PC-9 (cell line): ENCODE measurements around the gene EOGT. TPM values are rescaled to one million over a fixed set of nuclear protein-coding genes. Genes with fewer than 3 reads are reported as not detected.

Experiments used
- BruUV-seq: library from RNA; stranded (reverse); fragments of 400-500 nt; replicated peaks from 2 replicates; lab custom pipeline; 2021; lab: Mats Ljungman, UMichigan
- CTCF ChIA-PET: fragments of 300-600 bp; sonication (Branson Sonifier 250); formaldehyde crosslinking; loops from one replicate; lab custom pipeline; 2022; ENCODE audit warnings: antibody characterized with exemption; lab: Charles Lee
- POLR2A ChIA-PET: fragments of 300-600 bp; sonication (Branson Sonifier 250); formaldehyde crosslinking; loops from one replicate; lab custom pipeline; 2022; ENCODE audit warnings: antibody characterized with exemption; ENCODE audit not compliant: unreplicated experiment; lab: Charles Lee
- DNase-seq, 2 experiments: peaks; one replicate each; pipeline versions ENCODE4 v3.0.0 to v3.0.0-alpha.2; 2015 to 2022; ENCODE audit warnings: mixed read lengths in 1 of 2
- H2AFZ ChIP-seq: fragments of 200-600 bp; sonication (generic); 2 replicates; pipeline ENCODE4 v1.8.1; 2017; ENCODE audit warnings: antibody characterized with exemption
- H3F3A ChIP-seq: fragments of 200-600 bp; sonication (generic); 2 replicates; pipeline ENCODE4 v1.8.1; 2017; ENCODE audit warnings: antibody characterized with exemption, mild to moderate bottlenecking, low read depth; ENCODE audit not compliant: insufficient read depth
- H3K27ac ChIP-seq: fragments of 200-600 bp; sonication (generic); 2 replicates; pipeline ENCODE4 v1.6.1; 2016; ENCODE audit warnings: mixed run types
- H3K27me3 ChIP-seq: fragments of 200-600 bp; sonication (generic); 2 replicates; pipeline ENCODE4 v1.6.1; 2016; ENCODE audit warnings: low read depth, mixed run types; ENCODE audit not compliant: insufficient read depth
- H3K36me3 ChIP-seq: fragments of 200-600 bp; sonication (generic); 2 replicates; pipeline ENCODE4 v1.6.1; 2016; ENCODE audit warnings: low read depth, mixed run types
- H3K4me1 ChIP-seq: fragments of 200-600 bp; sonication (generic); replicated peaks from 2 replicates; pipeline ENCODE4 v1.6.1; 2016; ENCODE audit warnings: mixed run types; ENCODE audit not compliant: insufficient read depth
- H3K4me2 ChIP-seq: fragments of 200-600 bp; sonication (generic); 2 replicates; pipeline ENCODE4 v1.6.1; 2017; ENCODE audit warnings: mixed run types
- H3K4me3 ChIP-seq: fragments of 200-600 bp; sonication (generic); 2 replicates; pipeline ENCODE4 v1.6.1; 2016; ENCODE audit warnings: mixed run types
- H3K79me2 ChIP-seq: fragments of 200-600 bp; sonication (generic); 2 replicates; pipeline ENCODE4 v1.6.1; 2017; ENCODE audit warnings: low read depth, mixed run types
- H3K9me2 ChIP-seq: fragments of 200-600 bp; sonication (generic); 2 replicates; pipeline ENCODE4 v1.8.1; 2017; ENCODE audit warnings: mild to moderate bottlenecking; ENCODE audit not compliant: insufficient read depth
- H3K9me3 ChIP-seq: fragments of 200-600 bp; sonication (generic); 2 replicates; pipeline ENCODE4 v1.8.1; 2016; ENCODE audit warnings: low read depth; ENCODE audit not compliant: insufficient read depth
- H4K20me1 ChIP-seq: fragments of 200-600 bp; sonication (generic); 2 replicates; pipeline ENCODE4 v1.8.1; 2017; ENCODE audit not compliant: insufficient read depth
- EZH2 ChIP-seq: fragments of 200-600 bp; sonication (generic); IDR thresholded peaks from 2 replicates; pipeline ENCODE4 v1.8.0; 2017; ENCODE audit warnings: antibody characterized with exemption, low read depth
- intact Hi-C: fragments of 100-400 bp; cut with micrococcal nuclease; formaldehyde crosslinking; loops from one replicate; pipeline ENCODE4 v1.10.0; 2022; ENCODE audit not compliant: unreplicated experiment
- total RNA-seq: library from RNA; stranded (reverse); gene quantifications from 2 replicates; pipeline ENCODE4 v1.2.3, GENCODE V29; 2021
- TF ChIP-seq, protein P1 (sequence below): fragments of 200-600 bp; sonication (generic); conservative IDR thresholded peaks from 2 replicates; pipeline ENCODE4 v1.6.1; 2017; ENCODE audit warnings: mixed run types, antibody characterized with exemption, mild to moderate bottlenecking, moderate library complexity

EOGT gene
- total RNA-seq, 1 experiment from 2014 or later = 11.0 TPM

DNA sequence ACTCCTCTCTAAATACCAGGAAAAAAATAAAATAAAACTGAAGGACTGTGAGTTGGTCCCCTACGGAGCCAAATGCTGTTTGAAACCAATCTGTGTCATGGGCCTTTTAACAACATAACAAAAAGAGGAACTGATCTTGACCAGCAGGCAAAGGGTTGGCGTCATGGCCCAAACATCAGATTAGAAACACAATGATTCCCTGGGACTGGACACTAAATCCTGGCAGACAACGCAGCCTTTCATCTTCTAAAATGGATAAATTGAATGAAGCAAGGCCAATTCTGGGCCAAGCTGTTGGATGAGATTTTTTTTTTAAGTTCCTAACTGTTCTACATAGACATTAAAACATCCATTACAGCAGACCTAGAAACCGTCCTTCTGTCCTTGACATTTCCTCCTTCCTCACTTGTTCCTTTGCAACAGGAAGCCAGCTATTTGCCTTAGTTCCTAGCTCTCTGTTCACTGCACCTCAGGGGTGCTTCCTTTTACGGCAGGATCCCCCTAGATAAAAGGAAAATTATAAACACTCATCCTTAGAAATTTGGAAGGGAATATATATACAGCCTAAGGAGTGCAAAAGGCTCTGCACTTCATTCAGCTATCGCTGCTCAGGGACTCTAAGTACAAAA, 59.6 kb downstream of the EOGT start:
- Histone ChIP-seq H3K79me2 (no peaks in the 10 kb centered on the region), H4K20me1 (no peaks in the 10 kb centered on the region), H3K27ac (no peak overlapping the region), H3F3A (no peaks in the 10 kb centered on the region), H3K9me3 (no peaks in the 10 kb centered on the region), H2AFZ (no peak overlapping the region), H3K4me1 (no peaks in the 10 kb centered on the region), H3K4me2 (no peak overlapping the region), H3K9me2 (no peaks in the 10 kb centered on the region), H3K27me3 (peaks cover 50% of the 10 kb centered on the region), H3K4me3 (no peak overlapping the region), H3K36me3 (no peaks in the 10 kb centered on the region)
- intact Hi-C loops = no loop called here
- ChIA-PET CTCF (no interaction called here), POLR2A (no interaction called here)
- BruUV-seq = no TSS peak
- TF ChIP-seq, protein P1, sequence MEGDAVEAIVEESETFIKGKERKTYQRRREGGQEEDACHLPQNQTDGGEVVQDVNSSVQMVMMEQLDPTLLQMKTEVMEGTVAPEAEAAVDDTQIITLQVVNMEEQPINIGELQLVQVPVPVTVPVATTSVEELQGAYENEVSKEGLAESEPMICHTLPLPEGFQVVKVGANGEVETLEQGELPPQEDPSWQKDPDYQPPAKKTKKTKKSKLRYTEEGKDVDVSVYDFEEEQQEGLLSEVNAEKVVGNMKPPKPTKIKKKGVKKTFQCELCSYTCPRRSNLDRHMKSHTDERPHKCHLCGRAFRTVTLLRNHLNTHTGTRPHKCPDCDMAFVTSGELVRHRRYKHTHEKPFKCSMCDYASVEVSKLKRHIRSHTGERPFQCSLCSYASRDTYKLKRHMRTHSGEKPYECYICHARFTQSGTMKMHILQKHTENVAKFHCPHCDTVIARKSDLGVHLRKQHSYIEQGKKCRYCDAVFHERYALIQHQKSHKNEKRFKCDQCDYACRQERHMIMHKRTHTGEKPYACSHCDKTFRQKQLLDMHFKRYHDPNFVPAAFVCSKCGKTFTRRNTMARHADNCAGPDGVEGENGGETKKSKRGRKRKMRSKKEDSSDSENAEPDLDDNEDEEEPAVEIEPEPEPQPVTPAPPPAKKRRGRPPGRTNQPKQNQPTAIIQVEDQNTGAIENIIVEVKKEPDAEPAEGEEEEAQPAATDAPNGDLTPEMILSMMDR = no peak
- no peak for TF ChIP-seq EZH2
- no peak for DNase-seq

DNA sequence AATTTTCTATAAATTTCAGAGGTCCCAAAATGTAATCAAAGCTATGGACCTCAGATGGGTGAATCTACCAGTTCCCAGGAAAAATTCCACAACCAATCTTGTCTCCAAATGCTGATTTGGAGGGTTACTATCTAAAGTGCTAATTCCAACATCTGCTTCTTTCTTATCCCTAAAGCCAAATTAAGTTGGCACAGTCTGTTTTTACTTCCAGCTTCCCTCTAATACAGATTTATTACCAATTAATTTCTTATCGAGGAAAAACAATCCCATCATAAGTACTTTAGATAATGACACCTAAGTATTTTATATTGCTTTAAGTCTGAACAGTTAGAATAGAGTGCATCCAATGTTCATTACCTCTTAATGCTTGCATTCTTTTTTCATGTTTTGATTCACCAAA, 68.3 kb downstream of the EOGT start:
- intact Hi-C loops = no loop called here
- H3K9me2 ChIP-seq = no peaks in the 10 kb centered on the region
- no TSS peak for BruUV-seq
- H3F3A ChIP-seq = no peaks in the 10 kb centered on the region
- no peaks in the 10 kb centered on the region for H4K20me1 ChIP-seq
- H3K9me3 ChIP-seq = no peaks in the 10 kb centered on the region
- no peak overlapping the region for H3K27ac ChIP-seq
- no peak overlapping the region for H2AFZ ChIP-seq
- no peaks in the 10 kb centered on the region for H3K36me3 ChIP-seq
- POLR2A ChIA-PET = no interaction called here
- no peak for TF ChIP-seq EZH2
- TF ChIP-seq, protein P1 = no peak
- CTCF ChIA-PET = interaction anchor here (0.7 kb wide), 1 partner anchor 14 kb away, joined by 5 read pairs; no protein-coding TSS in a partner anchor
- no peak overlapping the region for H3K4me3 ChIP-seq
- no peak for DNase-seq
- no peaks in the 10 kb centered on the region for H3K79me2 ChIP-seq
- peaks cover 19% of the 10 kb centered on the region; the same call in 1 of the 2 replicates for H3K27me3 ChIP-seq
- no peaks in the 10 kb centered on the region for H3K4me1 ChIP-seq
- H3K4me2 ChIP-seq = no peak overlapping the region

GRCh38 chr3:68943753-68944500, 69.6 kb downstream of the EOGT start:
- POLR2A ChIA-PET = no interaction called here
- H3K9me2 ChIP-seq = no peaks in the 10 kb centered on the region

More at GRCh38 chr3:68943753-68944500, 69.6 kb downstream of the EOGT start:
- DNase-seq = no peak
- Histone ChIP-seq H3K27ac (no peak overlapping the region), H3K4me2 (no peak overlapping the region), H4K20me1 (no peaks in the 10 kb centered on the region), H3K36me3 (no peaks in the 10 kb centered on the region), H3K4me3 (no peak overlapping the region), H3K27me3 (peaks cover 19% of the 10 kb centered on the region; the same call in 1 of the 2 replicates), H2AFZ (no peak overlapping the region), H3K4me1 (no peaks in the 10 kb centered on the region), H3F3A (no peaks in the 10 kb centered on the region), H3K79me2 (no peaks in the 10 kb centered on the region), H3K9me3 (no peaks in the 10 kb centered on the region)
- intact Hi-C loops = no loop called here
- TF ChIP-seq, protein P1 = no peak
- no peak for TF ChIP-seq EZH2
- CTCF ChIA-PET = no interaction called here
- no TSS peak for BruUV-seq
